Caco-2 (cell line): Measurements from ENCODE around the gene ALDH3B1. TPM values are rescaled to one million over a fixed set of nuclear protein-coding genes. Genes with fewer than 3 reads are reported as not detected.

ENCODE experiments used
- BruUV-seq: library from RNA; stranded (reverse); fragments of 400-500 nt; replicated peaks from 2 replicates; lab custom pipeline; 2021; lab: Mats Ljungman, UMichigan
- CTCF ChIA-PET: fragments of 300-600 bp; sonication (Branson Sonifier 250); formaldehyde crosslinking; loops from one replicate; lab custom pipeline; 2022; ENCODE audit warnings: antibody characterized with exemption; lab: Charles Lee
- POLR2A ChIA-PET: fragments of 300-600 bp; sonication (Branson Sonifier 250); formaldehyde crosslinking; loops from one replicate; lab custom pipeline; 2022; ENCODE audit warnings: antibody characterized with exemption; lab: Charles Lee
- DNase-seq, 2 experiments: peaks; one replicate each; pipeline versions ENCODE4 v3.0.0 to v3.0.0-alpha.2; 2020 to 2022
- H3K27me3 ChIP-seq: replicated peaks from 2 replicates; pipeline ENCODE4 v1.6.0; 2011; ENCODE audit warnings: low read length; ENCODE audit not compliant: control insufficient read depth, insufficient read depth
- H3K36me3 ChIP-seq: 2 replicates; pipeline ENCODE4 v1.5.1; 2011; ENCODE audit warnings: low read length; ENCODE audit not compliant: control insufficient read depth, insufficient read depth
- H3K4me1 ChIP-seq: fragments of 250-450 bp; sonication (Bioruptor Pico); 2 replicates; pipeline ENCODE4 v1.5.1; 2020; ENCODE audit warnings: mild to moderate bottlenecking
- H3K4me3 ChIP-seq: 2 replicates; pipeline ENCODE4 v1.5.1; 2011; ENCODE audit warnings: low read depth, mild to moderate bottlenecking, control low read depth, low read length
- H3K9me3 ChIP-seq: fragments of 250-450 bp; sonication (Bioruptor Pico); 2 replicates; pipeline ENCODE4 v1.5.1; 2020; ENCODE audit warnings: mild to moderate bottlenecking, moderate library complexity
- H3K27ac Mint-ChIP-seq: one replicate; pipeline ENCODE4 v1.8.0; 2022; ENCODE audit warnings: mixed read lengths; ENCODE audit not compliant: unreplicated experiment
- H3K27me3 Mint-ChIP-seq: one replicate; pipeline ENCODE4 v1.8.0; 2022; ENCODE audit warnings: mixed read lengths; ENCODE audit not compliant: insufficient read depth, unreplicated experiment
- H3K36me3 Mint-ChIP-seq: one replicate; pipeline ENCODE4 v1.8.0; 2022; ENCODE audit warnings: mild to moderate bottlenecking, mixed read lengths; ENCODE audit not compliant: insufficient read depth, unreplicated experiment
- H3K4me1 Mint-ChIP-seq: one replicate; pipeline ENCODE4 v1.8.0; 2022; ENCODE audit warnings: low read depth, mixed read lengths; ENCODE audit not compliant: unreplicated experiment
- H3K4me3 Mint-ChIP-seq: one replicate; pipeline ENCODE4 v1.8.0; 2022; ENCODE audit warnings: mild to moderate bottlenecking, moderate library complexity, mixed read lengths; ENCODE audit not compliant: unreplicated experiment
- H3K9me3 Mint-ChIP-seq: one replicate; pipeline ENCODE4 v1.8.0; 2022; ENCODE audit warnings: mixed read lengths; ENCODE audit not compliant: unreplicated experiment
- intact Hi-C: fragments of 100-400 bp; cut with micrococcal nuclease; formaldehyde crosslinking; loops from one replicate; pipeline ENCODE4 v1.10.0; 2022; ENCODE audit not compliant: unreplicated experiment
- total RNA-seq: library from RNA; stranded (reverse); gene quantifications from 2 replicates; pipeline ENCODE4 v1.2.3, GENCODE V29; 2022
- TF ChIP-seq, protein P1 (sequence below), 2 experiments: fragments of 200-600 bp in 1 of 2; IDR thresholded peaks; 1 replicate in 1 of 2; 2 replicates in 1 of 2; pipeline versions ENCODE4 v1.5.1 to v1.8.0; 2011 to 2022; ENCODE audit warnings: antibody characterized with exemption in 1 of 2, control low read depth in 1 of 2, inconsistent platforms in 1 of 2, low read depth in 1 of 2, low read length in 1 of 2, mild to moderate bottlenecking in 1 of 2, moderate library complexity in 1 of 2; ENCODE audit not compliant: insufficient read depth in 1 of 2, severe bottlenecking in 1 of 2, unreplicated experiment in 1 of 2

Gene ALDH3B1
- total RNA-seq, 1 experiment from 2014 or later, result 8.2 TPM

DNA sequence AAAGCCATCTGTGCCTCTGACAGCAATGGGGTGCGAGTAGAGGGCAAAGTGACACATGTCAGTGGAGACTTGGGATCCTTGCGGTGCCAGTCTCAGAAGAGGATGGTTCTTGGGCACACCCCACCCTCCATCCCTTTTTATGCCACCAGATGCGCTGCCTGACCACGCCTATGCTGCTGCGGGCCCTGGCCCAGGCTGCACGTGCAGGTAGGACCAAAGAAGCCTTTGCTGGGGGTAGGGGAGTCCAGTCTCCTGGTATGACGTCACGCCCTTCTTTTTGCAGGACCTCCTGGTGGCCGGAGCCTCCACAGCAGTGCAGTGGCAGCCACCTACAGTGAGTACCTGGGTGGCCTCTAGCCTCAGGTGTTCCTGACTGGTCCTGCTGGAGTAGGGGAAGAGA, 21.9 kb downstream of the ALDH3B1 start:
- H3K27ac Mint-ChIP-seq, result peak overlapping the region; percentile 90
- Histone ChIP-seq H3K27me3 (no peaks in the 10 kb centered on the region), H3K4me3 (no peak overlapping the region), H3K4me1 (peaks cover 13% of the 10 kb centered on the region), H3K36me3 (peaks cover 4% of the 10 kb centered on the region), H3K9me3 (no peaks in the 10 kb centered on the region)
- peaks cover 13% of the 10 kb centered on the region for H3K4me1 Mint-ChIP-seq
- POLR2A ChIA-PET, result no interaction called here
- H3K4me3 Mint-ChIP-seq, result peak overlapping the region; percentile 85
- no peaks in the 10 kb centered on the region for H3K9me3 Mint-ChIP-seq
- CTCF ChIA-PET, result no interaction called here
- BruUV-seq, result no TSS peak
- TF ChIP-seq, protein P1, sequence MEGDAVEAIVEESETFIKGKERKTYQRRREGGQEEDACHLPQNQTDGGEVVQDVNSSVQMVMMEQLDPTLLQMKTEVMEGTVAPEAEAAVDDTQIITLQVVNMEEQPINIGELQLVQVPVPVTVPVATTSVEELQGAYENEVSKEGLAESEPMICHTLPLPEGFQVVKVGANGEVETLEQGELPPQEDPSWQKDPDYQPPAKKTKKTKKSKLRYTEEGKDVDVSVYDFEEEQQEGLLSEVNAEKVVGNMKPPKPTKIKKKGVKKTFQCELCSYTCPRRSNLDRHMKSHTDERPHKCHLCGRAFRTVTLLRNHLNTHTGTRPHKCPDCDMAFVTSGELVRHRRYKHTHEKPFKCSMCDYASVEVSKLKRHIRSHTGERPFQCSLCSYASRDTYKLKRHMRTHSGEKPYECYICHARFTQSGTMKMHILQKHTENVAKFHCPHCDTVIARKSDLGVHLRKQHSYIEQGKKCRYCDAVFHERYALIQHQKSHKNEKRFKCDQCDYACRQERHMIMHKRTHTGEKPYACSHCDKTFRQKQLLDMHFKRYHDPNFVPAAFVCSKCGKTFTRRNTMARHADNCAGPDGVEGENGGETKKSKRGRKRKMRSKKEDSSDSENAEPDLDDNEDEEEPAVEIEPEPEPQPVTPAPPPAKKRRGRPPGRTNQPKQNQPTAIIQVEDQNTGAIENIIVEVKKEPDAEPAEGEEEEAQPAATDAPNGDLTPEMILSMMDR (IDR thresholded peaks at IDR 0.05; ENCODE audit: insufficient read depth in 1 of 2, low read depth in 1 of 2, low read length in 1 of 2, severe bottlenecking in 1 of 2, unreplicated experiment in 1 of 2), result no peak
- DNase-seq, result no peak
- H3K27me3 Mint-ChIP-seq, result no peaks in the 10 kb centered on the region
- H3K36me3 Mint-ChIP-seq, result peaks cover 40% of the 10 kb centered on the region
- intact Hi-C loops, result loop anchor here (5.0 kb wide), 1 partner anchor 90 kb away; the partner anchor contains the start of gene CHKA

DNA sequence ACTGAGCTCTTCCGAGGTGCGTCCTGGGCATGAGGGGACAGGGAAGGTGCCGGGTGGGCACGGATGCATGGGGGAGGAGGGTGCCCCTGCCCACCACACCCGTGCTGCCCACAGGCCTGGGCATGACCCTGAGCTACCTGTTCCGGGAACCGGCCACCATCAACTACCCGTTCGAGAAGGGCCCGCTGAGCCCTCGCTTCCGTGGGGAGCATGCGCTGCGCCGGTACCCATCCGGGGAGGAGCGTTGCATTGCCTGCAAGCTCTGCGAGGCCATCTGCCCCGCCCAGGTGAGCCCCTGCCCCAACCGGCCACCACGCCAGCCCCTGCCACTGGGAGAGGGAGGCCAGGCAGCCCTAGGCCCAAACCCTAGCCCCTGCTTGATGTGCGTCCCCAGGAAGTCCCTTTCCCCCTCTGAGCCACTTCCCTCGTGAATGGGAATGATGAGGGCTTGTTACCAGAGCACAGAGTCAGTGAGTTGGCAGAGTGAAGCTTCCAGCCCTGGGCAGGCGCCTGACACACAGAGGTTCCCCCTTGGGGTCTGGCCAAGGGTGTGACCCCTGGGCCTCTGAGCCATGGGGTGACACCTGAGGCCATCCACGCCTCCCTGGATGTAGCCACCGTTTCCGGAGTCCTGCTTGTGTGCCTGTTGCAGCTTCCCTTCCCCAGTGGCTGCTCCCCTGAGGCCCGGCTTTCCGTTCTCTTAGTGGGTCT, 23.0 kb downstream of the ALDH3B1 start:
- H3K27me3 Mint-ChIP-seq, result no peaks in the 10 kb centered on the region
- Histone ChIP-seq H3K4me1 (peaks cover 21% of the 10 kb centered on the region), H3K4me3 (no peak overlapping the region), H3K9me3 (no peaks in the 10 kb centered on the region), H3K27me3 (no peaks in the 10 kb centered on the region), H3K36me3 (peaks cover 4% of the 10 kb centered on the region)
- intact Hi-C loops, result loop anchor here (5.0 kb wide), 1 partner anchor 89 kb away; the partner anchor contains the start of gene CHKA
- H3K9me3 Mint-ChIP-seq, result no peaks in the 10 kb centered on the region
- BruUV-seq, result no TSS peak
- TF ChIP-seq, protein P1 (IDR thresholded peaks at IDR 0.05; ENCODE audit: insufficient read depth in 1 of 2, low read depth in 1 of 2, low read length in 1 of 2, severe bottlenecking in 1 of 2, unreplicated experiment in 1 of 2), result no peak
- no peak for DNase-seq
- CTCF ChIA-PET, result interaction anchor here (0.5 to 0.6 kb wide), 2 partner anchors 71 to 265 kb away, joined by 3 to 4 read pairs; no protein-coding TSS in a partner anchor
- H3K4me3 Mint-ChIP-seq, result no peak overlapping the region
- POLR2A ChIA-PET, result no interaction called here
- no peak overlapping the region for H3K27ac Mint-ChIP-seq
- H3K36me3 Mint-ChIP-seq, result peaks cover 51% of the 10 kb centered on the region
- peaks cover 25% of the 10 kb centered on the region for H3K4me1 Mint-ChIP-seq

DNA sequence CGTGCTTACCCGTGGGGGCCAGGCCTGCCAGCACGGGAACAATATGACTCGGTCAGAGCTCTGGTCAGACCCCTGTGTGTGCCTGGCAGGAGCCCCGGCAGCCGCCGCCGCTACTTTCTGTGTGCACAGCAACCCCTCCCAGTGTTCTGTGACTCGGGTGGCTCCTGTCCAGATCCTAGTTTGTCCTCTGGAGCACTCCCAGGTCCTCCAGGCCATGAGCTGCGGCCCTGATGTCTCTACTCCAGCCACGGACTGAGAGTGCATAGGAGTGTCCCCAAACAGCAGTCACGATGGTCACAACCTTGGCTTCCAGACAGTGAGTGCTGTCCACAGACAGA, 23.6 kb downstream of the ALDH3B1 start:
- CTCF ChIA-PET, result interaction anchor here (0.6 kb wide), 1 partner anchor 71 kb away, joined by 3 read pairs; no protein-coding TSS in a partner anchor
- no peak overlapping the region for H3K4me3 Mint-ChIP-seq
- H3K36me3 Mint-ChIP-seq, result peaks cover 56% of the 10 kb centered on the region
- H3K4me1 ChIP-seq, result peaks cover 26% of the 10 kb centered on the region
- no peak for DNase-seq
- no peak overlapping the region for H3K4me3 ChIP-seq
- H3K27ac Mint-ChIP-seq, result no peak overlapping the region
- intact Hi-C loops, result loop anchor here (5.0 kb wide), 1 partner anchor 89 kb away; the partner anchor contains the start of gene CHKA
- no TSS peak for BruUV-seq
- peaks cover 25% of the 10 kb centered on the region for H3K4me1 Mint-ChIP-seq
- H3K9me3 Mint-ChIP-seq, result no peaks in the 10 kb centered on the region
- H3K9me3 ChIP-seq, result no peaks in the 10 kb centered on the region
- POLR2A ChIA-PET, result no interaction called here
- H3K36me3 ChIP-seq, result peaks cover 4% of the 10 kb centered on the region
- no peaks in the 10 kb centered on the region for H3K27me3 ChIP-seq
- TF ChIP-seq, protein P1 (IDR thresholded peaks at IDR 0.05; ENCODE audit: insufficient read depth in 1 of 2, low read depth in 1 of 2, low read length in 1 of 2, severe bottlenecking in 1 of 2, unreplicated experiment in 1 of 2), result no peak
- H3K27me3 Mint-ChIP-seq, result no peaks in the 10 kb centered on the region
